ENCODE measurements around the gene SLC9A8. TPM values are rescaled to one million over a fixed set of nuclear protein-coding genes. Genes with fewer than 3 reads are reported as not detected.

Gene SLC9A8
- total RNA-seq, 1 donor from 2014 or later: 10.5 TPM

- Mint-ChIP-seq H3K27me3 (ENCODE audit: unreplicated experiment) (no peaks in the 10 kb centered on the region), H3K4me3 (ENCODE audit: unreplicated experiment) (no peak overlapping the region), H3K27ac (ENCODE audit: unreplicated experiment) (no peak overlapping the region), H3K4me1 (ENCODE audit: unreplicated experiment) (peaks cover 4% of the 10 kb centered on the region), H3K9me3 (ENCODE audit: unreplicated experiment) (no peaks in the 10 kb centered on the region), H3K36me3 (ENCODE audit: low read depth, unreplicated experiment) (peaks cover 22% of the 10 kb centered on the region)
- DNase-seq (ENCODE audit: low spot score): no peak
- TF ChIP-seq, protein P1, sequence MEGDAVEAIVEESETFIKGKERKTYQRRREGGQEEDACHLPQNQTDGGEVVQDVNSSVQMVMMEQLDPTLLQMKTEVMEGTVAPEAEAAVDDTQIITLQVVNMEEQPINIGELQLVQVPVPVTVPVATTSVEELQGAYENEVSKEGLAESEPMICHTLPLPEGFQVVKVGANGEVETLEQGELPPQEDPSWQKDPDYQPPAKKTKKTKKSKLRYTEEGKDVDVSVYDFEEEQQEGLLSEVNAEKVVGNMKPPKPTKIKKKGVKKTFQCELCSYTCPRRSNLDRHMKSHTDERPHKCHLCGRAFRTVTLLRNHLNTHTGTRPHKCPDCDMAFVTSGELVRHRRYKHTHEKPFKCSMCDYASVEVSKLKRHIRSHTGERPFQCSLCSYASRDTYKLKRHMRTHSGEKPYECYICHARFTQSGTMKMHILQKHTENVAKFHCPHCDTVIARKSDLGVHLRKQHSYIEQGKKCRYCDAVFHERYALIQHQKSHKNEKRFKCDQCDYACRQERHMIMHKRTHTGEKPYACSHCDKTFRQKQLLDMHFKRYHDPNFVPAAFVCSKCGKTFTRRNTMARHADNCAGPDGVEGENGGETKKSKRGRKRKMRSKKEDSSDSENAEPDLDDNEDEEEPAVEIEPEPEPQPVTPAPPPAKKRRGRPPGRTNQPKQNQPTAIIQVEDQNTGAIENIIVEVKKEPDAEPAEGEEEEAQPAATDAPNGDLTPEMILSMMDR (IDR thresholded peaks at IDR 0.05; ENCODE audit: unreplicated experiment): no peak
Observed at GRCh38 chr20:49821870-49822331, 9.3 kb downstream of the SLC9A8 start.

DNA sequence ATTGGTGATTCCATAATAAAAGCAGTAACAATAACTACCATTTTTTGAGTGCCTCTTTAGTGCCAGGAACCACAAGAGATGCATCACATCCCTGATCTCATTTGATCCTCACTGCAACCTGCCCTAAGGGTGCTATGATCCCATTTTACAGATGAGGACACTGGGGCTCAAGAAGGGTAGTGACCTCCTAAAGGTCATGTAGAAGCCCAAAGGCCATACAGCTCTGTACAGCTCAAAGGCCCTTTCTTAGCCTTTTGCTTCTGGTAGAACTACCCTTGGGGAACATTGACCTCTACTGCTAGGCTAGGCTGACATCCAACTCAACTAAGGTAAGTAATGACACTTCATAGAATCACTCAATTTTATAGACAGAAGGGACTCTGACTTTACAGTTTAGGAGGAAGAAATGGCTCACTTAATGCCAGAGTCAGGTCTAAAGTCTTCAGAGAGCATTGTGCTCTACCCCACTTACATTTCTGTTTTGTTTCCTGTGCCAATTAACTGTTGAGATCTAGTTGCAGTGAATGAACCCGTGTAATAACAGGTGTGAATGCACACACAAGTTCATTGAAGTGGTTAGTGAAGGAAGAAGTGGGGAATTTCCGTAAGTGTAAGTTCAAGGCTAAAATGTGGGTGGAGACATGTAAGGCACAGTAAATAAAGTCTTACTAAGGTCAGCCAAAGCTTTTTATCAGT, 10.7 kb downstream of the SLC9A8 start:
- DNase-seq (ENCODE audit: low spot score): no peak
- TF ChIP-seq, protein P1 (IDR thresholded peaks at IDR 0.05; ENCODE audit: unreplicated experiment): no peak
- Mint-ChIP-seq H3K4me1 (ENCODE audit: unreplicated experiment) (peaks cover 4% of the 10 kb centered on the region), H3K9me3 (ENCODE audit: unreplicated experiment) (no peaks in the 10 kb centered on the region), H3K27ac (ENCODE audit: unreplicated experiment) (no peak overlapping the region), H3K36me3 (ENCODE audit: low read depth, unreplicated experiment) (peaks cover 22% of the 10 kb centered on the region), H3K4me3 (ENCODE audit: unreplicated experiment) (no peak overlapping the region), H3K27me3 (ENCODE audit: unreplicated experiment) (no peaks in the 10 kb centered on the region)

- H3K9me3 Mint-ChIP-seq (ENCODE audit: unreplicated experiment): no peaks in the 10 kb centered on the region
- H3K36me3 Mint-ChIP-seq (ENCODE audit: low read depth, unreplicated experiment): peaks cover 24% of the 10 kb centered on the region
- H3K4me1 Mint-ChIP-seq (ENCODE audit: unreplicated experiment): peaks cover 4% of the 10 kb centered on the region
- TF ChIP-seq, protein P1 (IDR thresholded peaks at IDR 0.05; ENCODE audit: unreplicated experiment): no peak
- no peak overlapping the region for H3K27ac Mint-ChIP-seq (ENCODE audit: unreplicated experiment)
- H3K27me3 Mint-ChIP-seq (ENCODE audit: unreplicated experiment): no peaks in the 10 kb centered on the region
- no peak overlapping the region for H3K4me3 Mint-ChIP-seq (ENCODE audit: unreplicated experiment)
- no peak for DNase-seq (ENCODE audit: low spot score)
Observed at GRCh38 chr20:49824206-49824605, 11.6 kb downstream of the SLC9A8 start.

DNA sequence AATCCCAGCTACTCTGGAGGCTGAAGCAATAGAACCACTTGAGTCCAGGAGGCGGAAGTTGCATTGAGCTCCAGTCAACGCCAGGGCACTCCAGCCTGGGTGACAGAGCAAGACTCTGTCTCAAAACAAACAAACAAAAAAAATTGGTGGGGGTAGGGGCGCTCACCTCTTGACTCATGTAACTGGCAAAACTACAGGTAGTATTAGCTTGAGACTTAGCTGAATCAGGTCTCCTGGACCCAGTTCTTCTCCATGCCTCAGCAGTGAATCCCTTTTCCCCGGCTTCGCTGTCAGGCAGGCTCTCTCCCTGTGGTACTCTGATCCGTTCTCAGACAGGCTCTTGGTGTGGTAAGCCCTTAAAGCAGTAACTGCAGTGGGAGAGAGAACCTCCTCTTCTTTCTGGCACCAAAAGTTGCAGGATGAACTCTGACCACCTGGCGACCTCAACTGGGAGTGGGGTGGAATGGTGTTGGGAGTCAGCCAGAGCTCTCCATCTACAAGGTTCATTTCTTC, 12.9 kb downstream of the SLC9A8 start:
- DNase-seq (ENCODE audit: low spot score): no peak
- H3K36me3 Mint-ChIP-seq (ENCODE audit: low read depth, unreplicated experiment): peaks cover 23% of the 10 kb centered on the region
- peaks cover 6% of the 10 kb centered on the region for H3K4me1 Mint-ChIP-seq (ENCODE audit: unreplicated experiment)
- TF ChIP-seq, protein P1 (IDR thresholded peaks at IDR 0.05; ENCODE audit: unreplicated experiment): no peak
- no peak overlapping the region for H3K27ac Mint-ChIP-seq (ENCODE audit: unreplicated experiment)
- no peak overlapping the region for H3K4me3 Mint-ChIP-seq (ENCODE audit: unreplicated experiment)
- H3K27me3 Mint-ChIP-seq (ENCODE audit: unreplicated experiment): peaks cover 2% of the 10 kb centered on the region
- no peaks in the 10 kb centered on the region for H3K9me3 Mint-ChIP-seq (ENCODE audit: unreplicated experiment)
